Astrocyte of the cerebellum (primary cell): ENCODE data around the gene THRA.
A peak's percentile ranks its signal among the peaks of the same experiment; 100 is the strongest.

Experiments
- DNase-seq: peaks from one replicate; pipeline ENCODE4 v3.0.0-alpha.2; 2011; ENCODE audit warnings: low read depth
- H3K4me3 ChIP-seq: 2 replicates; pipeline ENCODE4 v1.5.1; 2011; ENCODE audit warnings: mild to moderate bottlenecking, low read depth, low read length, moderate library complexity
- in situ Hi-C: cut with HindIII; loops from 2 replicates; pipeline ENCODE4 v1.10.0; 2017; ENCODE audit warnings: low sequenced_read_pairs
- TF ChIP-seq, protein P1 (sequence below): IDR thresholded peaks from 2 replicates; pipeline ENCODE4 v1.5.1; 2012; ENCODE audit warnings: low read length, low read depth, moderate library complexity, mild to moderate bottlenecking; ENCODE audit errors: missing control alignments

Gene THRA

DNA sequence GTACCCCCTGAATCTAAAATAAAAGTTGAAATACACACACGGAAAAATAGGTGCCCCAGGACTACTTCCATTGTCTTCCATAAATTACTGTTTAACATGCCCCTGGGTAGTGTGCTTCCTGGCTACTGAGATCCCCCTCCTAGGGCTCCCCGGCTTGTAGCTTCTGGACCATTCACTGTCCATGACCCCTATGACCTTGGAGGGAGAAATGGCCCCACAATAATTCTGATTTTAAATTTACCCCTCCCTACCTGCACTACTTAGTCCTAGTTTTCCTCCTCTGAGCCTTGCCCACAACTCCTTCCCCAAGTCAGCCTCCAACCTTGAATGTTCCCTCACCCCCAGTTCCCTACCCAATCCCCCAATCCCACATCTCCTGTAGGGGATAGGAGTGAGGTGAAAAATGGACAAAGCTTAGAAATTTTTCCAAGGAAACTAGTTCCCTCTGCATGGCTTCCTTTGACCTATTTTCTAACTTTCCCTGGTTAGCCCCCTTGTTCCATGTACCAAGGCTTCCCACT, 49.5 kb downstream of the THRA start:
- TF ChIP-seq, protein P1, sequence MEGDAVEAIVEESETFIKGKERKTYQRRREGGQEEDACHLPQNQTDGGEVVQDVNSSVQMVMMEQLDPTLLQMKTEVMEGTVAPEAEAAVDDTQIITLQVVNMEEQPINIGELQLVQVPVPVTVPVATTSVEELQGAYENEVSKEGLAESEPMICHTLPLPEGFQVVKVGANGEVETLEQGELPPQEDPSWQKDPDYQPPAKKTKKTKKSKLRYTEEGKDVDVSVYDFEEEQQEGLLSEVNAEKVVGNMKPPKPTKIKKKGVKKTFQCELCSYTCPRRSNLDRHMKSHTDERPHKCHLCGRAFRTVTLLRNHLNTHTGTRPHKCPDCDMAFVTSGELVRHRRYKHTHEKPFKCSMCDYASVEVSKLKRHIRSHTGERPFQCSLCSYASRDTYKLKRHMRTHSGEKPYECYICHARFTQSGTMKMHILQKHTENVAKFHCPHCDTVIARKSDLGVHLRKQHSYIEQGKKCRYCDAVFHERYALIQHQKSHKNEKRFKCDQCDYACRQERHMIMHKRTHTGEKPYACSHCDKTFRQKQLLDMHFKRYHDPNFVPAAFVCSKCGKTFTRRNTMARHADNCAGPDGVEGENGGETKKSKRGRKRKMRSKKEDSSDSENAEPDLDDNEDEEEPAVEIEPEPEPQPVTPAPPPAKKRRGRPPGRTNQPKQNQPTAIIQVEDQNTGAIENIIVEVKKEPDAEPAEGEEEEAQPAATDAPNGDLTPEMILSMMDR: no peak
- H3K4me3 ChIP-seq: no peak overlapping the region
- no peak for DNase-seq
- in situ Hi-C loops: loop anchor here (5.0 kb wide), 1 partner anchor 80 kb away; no protein-coding TSS in a partner anchor

DNA sequence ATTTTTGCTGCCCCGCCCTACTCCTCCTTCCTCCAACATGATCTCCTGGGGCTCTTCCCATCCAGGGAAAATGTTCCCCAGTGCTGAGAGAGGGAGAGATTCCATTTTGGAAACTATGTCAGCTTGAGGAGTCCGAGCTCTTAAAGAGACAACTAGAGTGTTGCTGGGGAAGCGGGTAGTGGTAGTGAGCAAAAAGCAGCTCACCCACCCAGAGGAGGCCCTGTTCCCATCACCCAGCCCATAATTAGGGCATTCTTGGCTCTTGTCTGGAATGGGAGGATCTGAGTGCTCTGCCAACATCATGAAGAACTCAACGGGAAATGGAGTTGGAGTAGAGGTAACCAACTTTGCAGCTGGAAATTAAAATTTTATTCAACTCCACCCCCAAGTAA, 49.9 kb downstream of the THRA start:
- no peak overlapping the region for H3K4me3 ChIP-seq
- TF ChIP-seq, protein P1: no peak
- no peak for DNase-seq
- in situ Hi-C loops: loop anchor here (5.0 kb wide), 1 partner anchor 80 kb away; no protein-coding TSS in a partner anchor

DNA sequence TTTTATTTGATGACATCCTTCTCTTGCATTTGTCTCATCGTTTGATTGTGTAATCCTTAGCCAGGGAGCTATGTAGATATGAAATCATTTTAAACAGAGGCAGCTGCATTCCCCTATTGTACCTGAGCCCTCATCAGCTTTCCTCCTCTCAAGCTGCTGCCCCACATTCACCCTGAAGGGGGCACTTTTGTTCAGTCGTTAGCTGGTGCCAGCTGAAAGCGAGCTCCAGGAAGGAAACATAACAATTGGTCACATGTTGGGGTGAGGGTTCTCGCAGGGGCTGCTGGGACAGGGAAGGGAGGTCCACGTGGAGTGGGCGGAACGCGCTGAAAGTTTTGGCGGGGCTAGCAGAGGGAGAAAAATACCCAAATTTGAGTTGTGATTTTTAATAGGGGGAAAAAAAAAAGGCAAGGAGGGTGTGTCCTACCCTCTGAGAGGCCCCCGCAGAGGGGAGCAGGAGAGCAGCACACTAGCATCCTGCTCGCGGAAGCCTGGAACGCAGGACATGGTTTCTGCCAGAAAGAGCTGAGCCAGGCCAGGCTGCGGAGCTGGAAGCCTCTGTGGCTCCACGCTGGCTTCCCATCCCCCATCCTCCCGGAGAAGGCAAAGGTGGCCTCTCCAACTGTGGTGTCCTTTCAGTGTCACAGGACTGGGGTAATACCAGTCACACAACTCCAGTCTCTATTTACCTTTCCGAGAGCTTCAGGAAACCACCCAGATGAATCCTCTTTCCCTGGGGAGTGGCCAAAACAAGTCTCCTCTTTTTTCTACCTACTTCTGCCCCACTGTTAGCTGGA, 50.5 kb downstream of the THRA start:
- in situ Hi-C loops: loop anchor here (5.0 kb wide), 1 partner anchor 81 kb away; no protein-coding TSS in a partner anchor
- H3K4me3 ChIP-seq: peak overlapping the region; percentile 13
- peak; percentile 90 for DNase-seq
- TF ChIP-seq, protein P1: peak; percentile 87

DNA sequence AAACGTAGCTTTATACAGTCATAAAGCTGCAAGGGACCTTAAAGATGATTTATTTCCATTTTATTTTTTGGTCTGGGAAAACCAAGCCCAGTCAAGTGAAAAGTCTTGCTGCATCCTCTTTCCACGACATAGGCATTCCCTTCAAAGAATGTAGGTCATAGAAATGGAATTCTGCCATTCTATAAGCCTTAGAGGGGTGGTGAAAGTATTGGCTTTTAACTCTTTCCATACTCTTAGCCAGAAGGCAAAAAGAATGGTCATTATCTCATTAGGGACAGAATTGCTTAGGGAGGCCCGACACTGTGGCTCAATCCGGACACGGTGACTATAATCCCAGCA, 51.1 kb downstream of the THRA start:
- H3K4me3 ChIP-seq: peak overlapping the region; percentile 13
- DNase-seq: no peak
- in situ Hi-C loops: loop anchor here (5.0 kb wide), 1 partner anchor 82 kb away; no protein-coding TSS in a partner anchor
- TF ChIP-seq, protein P1: no peak

DNA sequence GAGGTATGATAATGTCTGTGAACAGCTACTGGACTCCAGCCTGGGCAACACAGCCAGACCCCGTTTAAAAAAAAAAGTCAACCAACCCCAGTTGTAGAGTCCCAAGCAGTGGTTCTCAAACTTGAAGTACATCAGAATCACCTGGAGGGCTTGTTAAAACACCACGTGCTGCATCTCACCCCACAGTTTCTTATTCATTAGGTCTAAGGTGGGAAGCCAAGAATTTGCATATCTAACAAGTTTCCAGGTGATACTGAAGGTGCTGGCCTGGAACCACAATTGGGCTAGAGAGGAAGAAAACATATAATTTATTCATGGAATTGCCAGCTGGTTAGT, 52.3 kb downstream of the THRA start:
- in situ Hi-C loops: no loop called here
- no peak overlapping the region for H3K4me3 ChIP-seq
- no peak for DNase-seq
- TF ChIP-seq, protein P1: no peak

DNA sequence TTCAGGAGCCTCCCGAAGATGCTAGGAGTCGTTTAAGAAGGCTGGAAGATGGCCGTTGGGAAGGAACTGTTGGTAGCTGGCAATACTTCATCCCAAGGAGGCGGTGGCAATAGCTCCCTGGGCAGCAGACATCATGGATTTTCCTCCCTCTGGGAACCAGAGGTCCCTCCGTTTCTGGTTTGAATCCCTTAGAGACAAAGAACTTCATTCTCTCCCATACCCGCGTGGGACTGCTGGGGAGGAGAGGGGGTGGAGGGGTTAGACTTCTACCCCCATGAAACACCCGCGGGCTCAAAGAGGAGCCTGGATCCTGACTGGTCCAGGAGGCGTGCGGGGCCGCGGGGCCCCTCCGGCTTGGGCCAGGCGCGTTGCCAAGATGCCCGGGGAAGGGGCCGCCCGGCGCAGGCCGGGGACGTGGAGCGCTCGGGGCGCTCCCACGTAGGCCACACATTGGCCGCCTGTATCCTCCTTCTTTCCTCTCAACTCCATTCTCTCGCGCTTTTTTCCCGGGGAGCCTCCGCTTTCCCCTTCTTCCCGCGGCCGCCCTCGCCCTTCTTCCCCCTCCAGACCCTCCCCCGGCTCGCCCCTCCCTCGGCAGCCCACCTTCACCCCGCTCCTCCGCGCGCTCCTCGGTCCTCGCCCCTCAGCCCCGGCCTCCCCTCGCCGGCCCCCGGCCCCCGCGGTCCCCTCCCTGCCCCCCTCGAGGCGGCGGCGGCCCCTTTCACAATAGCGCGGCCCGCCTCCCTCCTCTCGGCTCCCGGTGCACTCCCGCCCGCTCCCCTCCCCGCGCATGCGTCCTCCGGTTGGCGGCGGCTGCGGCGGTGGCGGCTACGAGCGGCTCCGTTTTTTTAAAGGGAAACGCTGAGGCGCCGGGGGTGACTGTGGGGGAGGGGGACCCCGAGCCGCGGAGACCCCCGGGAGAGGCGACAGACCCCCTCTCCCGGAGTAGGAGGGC, 58.7 kb downstream of the THRA start, which contains the start of gene MSL1:
Gene MSL1 (plus strand): TSS at position 791 of the 955 bp plus-strand sequence. CDS start 642 bp downstream, outside the sequence.
- no peak for DNase-seq
- TF ChIP-seq, protein P1: no peak

More for the DNA sequence above, 58.7 kb downstream of the THRA start, which contains the start of gene MSL1:
- in situ Hi-C loops: no loop called here
- peak within 1 kb of the TSS; percentile 80 for H3K4me3 ChIP-seq
